Parathyroid adenoma (tissue), 2 donors: ENCODE results near the gene FGD2.

Experiments used
- H2AFZ ChIP-seq: fragments of 300-600 bp; sonication (generic); one replicate; pipeline ENCODE4 v1.7.0; 2017; ENCODE audit warnings: antibody characterized with exemption, mild to moderate bottlenecking
- H3K27ac ChIP-seq: fragments of 300-600 bp; sonication (generic); one replicate; pipeline ENCODE4 v1.7.0; 2017
- H3K27me3 ChIP-seq: fragments of 300-600 bp; sonication (generic); one replicate; pipeline ENCODE4 v1.7.0; 2017; ENCODE audit warnings: low read length; ENCODE audit not compliant: control insufficient read depth, insufficient read depth
- H3K36me3 ChIP-seq: fragments of 300-600 bp; sonication (generic); one replicate; pipeline ENCODE4 v1.7.0; 2017; ENCODE audit warnings: low read length; ENCODE audit not compliant: control insufficient read depth, insufficient read depth
- H3K4me1 ChIP-seq: fragments of 300-600 bp; sonication (generic); one replicate; pipeline ENCODE4 v1.7.0; 2017; ENCODE audit warnings: control low read depth
- H3K4me2 ChIP-seq: fragments of 300-600 bp; sonication (generic); one replicate; pipeline ENCODE4 v1.7.0; 2017; ENCODE audit warnings: low read length
- H3K4me3 ChIP-seq: fragments of 300-600 bp; sonication (generic); one replicate; pipeline ENCODE4 v1.7.0; 2017; ENCODE audit warnings: low read depth, low read length
- H3K79me2 ChIP-seq: fragments of 300-600 bp; sonication (generic); one replicate; pipeline ENCODE4 v1.7.0; 2017; ENCODE audit warnings: control low read depth
- H3K9ac ChIP-seq: fragments of 300-600 bp; sonication (generic); one replicate; pipeline ENCODE4 v1.7.0; 2017; ENCODE audit warnings: mild to moderate bottlenecking
- H3K9me3 ChIP-seq: fragments of 300-600 bp; sonication (generic); one replicate; pipeline ENCODE4 v1.7.0; 2017; ENCODE audit warnings: low read length; ENCODE audit not compliant: control insufficient read depth
- CTCF ChIP-seq: fragments of 300-600 bp; sonication (generic); IDR thresholded peaks from one replicate; pipeline ENCODE4 v1.7.0; 2017; ENCODE audit warnings: antibody characterized with exemption, mild to moderate bottlenecking
- donor health status: primary hyperparathyroidism.

Gene FGD2

GRCh38 chr6:36963451-36964290 lies 41.8 kb upstream of the FGD2 start:
- peak overlapping the region; percentile 34 for H2AFZ ChIP-seq
- no peaks in the 10 kb centered on the region for H3K79me2 ChIP-seq
- no peak overlapping the region for H3K27ac ChIP-seq
- no peaks in the 10 kb centered on the region for H3K27me3 ChIP-seq
- no peak for TF ChIP-seq CTCF
- no peaks in the 10 kb centered on the region for H3K36me3 ChIP-seq
- no peaks in the 10 kb centered on the region for H3K9me3 ChIP-seq
- H3K4me3 ChIP-seq = no peak overlapping the region
- peaks cover 4% of the 10 kb centered on the region for H3K4me1 ChIP-seq
- H3K4me2 ChIP-seq = no peak overlapping the region
- no peak overlapping the region for H3K9ac ChIP-seq

GRCh38 chr6:36964349-36964748 lies 41.1 kb upstream of the FGD2 start:
- Histone ChIP-seq H3K4me2 (no peak overlapping the region), H3K27ac (no peak overlapping the region), H3K9me3 (no peaks in the 10 kb centered on the region), H3K36me3 (no peaks in the 10 kb centered on the region), H3K4me3 (no peak overlapping the region), H3K79me2 (no peaks in the 10 kb centered on the region), H2AFZ (no peak overlapping the region), H3K9ac (no peak overlapping the region), H3K27me3 (no peaks in the 10 kb centered on the region), H3K4me1 (peaks cover 4% of the 10 kb centered on the region)
- no peak for TF ChIP-seq CTCF

GRCh38 chr6:36964908-36965307 lies 40.5 kb upstream of the FGD2 start:
- no peak overlapping the region for H3K4me3 ChIP-seq
- H3K27ac ChIP-seq = no peak overlapping the region
- no peaks in the 10 kb centered on the region for H3K27me3 ChIP-seq
- no peak for TF ChIP-seq CTCF
- no peak overlapping the region for H2AFZ ChIP-seq
- no peaks in the 10 kb centered on the region for H3K79me2 ChIP-seq
- no peaks in the 10 kb centered on the region for H3K9me3 ChIP-seq
- peaks cover 6% of the 10 kb centered on the region for H3K4me1 ChIP-seq
- no peak overlapping the region for H3K4me2 ChIP-seq
- H3K9ac ChIP-seq = no peak overlapping the region
- H3K36me3 ChIP-seq = no peaks in the 10 kb centered on the region

- Histone ChIP-seq H3K4me1 (peaks cover 10% of the 10 kb centered on the region), H3K36me3 (no peaks in the 10 kb centered on the region), H3K9me3 (no peaks in the 10 kb centered on the region), H2AFZ (no peak overlapping the region), H3K9ac (no peak overlapping the region), H3K27me3 (no peaks in the 10 kb centered on the region), H3K4me3 (no peak overlapping the region), H3K79me2 (no peaks in the 10 kb centered on the region), H3K27ac (peak overlapping the region; percentile 46), H3K4me2 (no peak overlapping the region)
- no peak for TF ChIP-seq CTCF
These were observed 38.2 kb upstream of the FGD2 start for GRCh38 chr6:36967301-36967700.

- Histone ChIP-seq H3K4me2 (no peak overlapping the region), H3K79me2 (no peaks in the 10 kb centered on the region), H3K4me3 (no peak overlapping the region), H2AFZ (no peak overlapping the region), H3K4me1 (peaks cover 10% of the 10 kb centered on the region), H3K27ac (peak overlapping the region; percentile 46), H3K36me3 (no peaks in the 10 kb centered on the region), H3K27me3 (no peaks in the 10 kb centered on the region), H3K9me3 (no peaks in the 10 kb centered on the region), H3K9ac (no peak overlapping the region)
- TF ChIP-seq CTCF = no peak
These were observed 37.7 kb upstream of the FGD2 start for GRCh38 chr6:36967757-36968156.
